HG03439 (cell line): ENCODE results near the gene FOXD1.
"Not testable (repeated sequence)": the region's sequence is repeated elsewhere in the genome, so short reads cannot be mapped to it uniquely, and the experiment has no call there.

Source experiments
- ATAC-seq: cut with Tn5 transposase; IDR thresholded peaks from one replicate; pipeline ENCODE4 v1.9.1; 2021; ENCODE audit warnings: mild to moderate bottlenecking, moderate library complexity; ENCODE audit not compliant: unreplicated experiment

The FOXD1 gene

DNA sequence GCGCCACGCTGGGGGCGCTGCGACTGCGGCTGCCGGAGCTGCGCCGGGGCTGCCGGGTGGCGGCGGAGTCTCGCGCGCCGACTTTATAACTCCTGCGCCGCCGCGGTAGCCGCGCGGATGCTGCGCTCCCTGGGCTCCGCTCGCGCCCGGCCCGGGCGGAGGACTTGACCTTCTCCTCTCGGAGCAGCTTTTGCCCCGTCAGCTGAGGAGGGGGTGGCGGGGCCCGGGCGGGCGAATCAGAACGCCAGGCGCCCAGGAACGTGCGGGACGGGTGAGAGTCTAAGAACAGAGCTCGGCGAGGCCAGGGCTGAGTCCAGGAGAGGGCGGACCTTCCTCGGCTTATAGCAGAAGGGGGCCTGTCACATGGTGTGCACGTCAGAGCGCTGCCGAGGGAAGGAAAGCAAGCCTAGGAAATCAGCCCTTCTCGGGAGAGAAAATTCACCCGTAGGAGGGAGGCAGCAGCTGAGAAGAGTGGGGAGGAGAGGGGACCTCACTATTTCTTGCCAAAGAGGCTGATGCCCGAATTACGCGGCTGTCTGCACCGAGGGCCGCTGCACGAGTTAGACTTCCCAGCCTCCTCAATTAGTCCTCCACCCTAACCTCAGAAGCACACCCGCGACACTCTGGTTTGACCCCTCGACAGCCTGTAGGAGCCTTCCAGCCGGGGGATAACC, at the start of gene FOXD1:
Gene FOXD1, minus strand, starts transcription at position 315 of the 674 bp plus-strand sequence. CDS start 415 bp downstream, outside the sequence.
- ATAC-seq = peak; percentile 70

DNA sequence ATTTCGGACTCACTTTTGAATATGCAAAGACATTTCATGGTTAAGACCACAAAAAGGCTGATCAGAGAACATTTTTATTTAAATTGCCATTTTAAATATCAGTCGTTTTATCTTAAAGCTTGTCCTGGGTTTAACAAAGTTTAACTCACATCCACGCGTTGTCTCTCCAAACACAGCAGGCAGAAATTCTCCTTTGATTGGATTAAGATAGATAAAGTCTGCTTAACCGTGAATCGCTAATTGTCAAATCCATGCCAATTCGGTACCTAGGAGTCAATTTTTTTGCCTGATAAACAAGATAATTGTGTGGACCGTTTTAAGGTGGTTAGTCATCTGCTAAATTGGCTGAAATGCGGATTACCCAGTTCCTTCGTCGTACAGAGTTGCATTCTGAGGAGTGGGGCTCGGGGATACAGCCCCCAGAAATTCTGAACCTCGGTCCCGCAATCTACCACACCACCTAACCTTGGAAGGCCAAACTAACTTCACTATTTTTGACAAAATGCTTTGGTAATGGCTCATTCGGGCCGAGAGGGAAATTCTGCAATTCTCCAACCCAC, 49.0 kb upstream of the FOXD1 start:
- ATAC-seq = no peak

DNA sequence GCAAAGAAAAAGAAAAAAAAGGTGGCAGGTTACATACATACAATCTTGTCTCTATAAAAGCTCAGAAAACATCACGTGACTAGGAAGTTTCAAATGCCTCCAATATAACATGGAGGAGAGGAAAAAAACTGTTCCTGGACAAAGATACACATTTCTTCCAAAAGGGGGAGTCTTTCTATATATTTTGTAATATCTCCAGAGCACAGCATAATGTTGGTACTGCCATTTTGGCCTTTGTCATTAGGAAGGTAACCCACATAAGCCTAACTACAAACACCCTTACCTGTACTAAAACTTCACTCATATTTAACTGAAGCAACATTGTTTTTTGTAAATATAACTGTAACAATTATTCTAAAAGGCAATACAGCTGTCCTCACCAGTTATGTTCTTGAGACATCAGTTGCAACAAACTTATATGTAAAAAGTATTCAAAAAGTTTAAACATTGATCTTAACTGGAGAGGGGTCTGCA, 48.4 kb upstream of the FOXD1 start:
- no peak for ATAC-seq

DNA sequence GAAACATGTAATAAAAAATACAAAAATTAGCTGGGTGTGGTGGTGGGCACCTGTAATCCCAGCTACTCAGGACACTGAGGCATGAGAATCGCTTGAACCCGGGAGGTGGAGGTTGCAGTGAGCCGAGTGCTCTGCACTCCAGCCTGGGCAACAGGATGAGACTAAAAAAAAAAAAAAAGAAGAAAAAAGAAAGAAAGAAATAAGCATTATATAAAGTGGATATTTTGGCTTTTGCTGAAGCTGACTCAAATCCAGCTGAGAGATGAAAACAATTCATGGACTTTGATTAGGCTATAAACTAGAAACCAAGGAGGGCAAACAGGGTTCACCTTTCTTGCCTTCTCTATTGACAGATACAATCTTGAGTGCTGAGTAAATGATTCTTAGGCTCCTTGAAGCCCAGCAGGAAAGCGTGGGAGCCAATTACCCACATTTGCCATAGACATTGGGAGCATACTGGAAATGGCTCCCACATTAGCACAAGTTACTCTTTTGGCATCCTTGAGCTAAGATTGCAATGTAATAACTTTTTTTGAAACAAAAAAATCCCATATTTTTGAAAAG, 47.3 kb upstream of the FOXD1 start:
- no peak for ATAC-seq

DNA sequence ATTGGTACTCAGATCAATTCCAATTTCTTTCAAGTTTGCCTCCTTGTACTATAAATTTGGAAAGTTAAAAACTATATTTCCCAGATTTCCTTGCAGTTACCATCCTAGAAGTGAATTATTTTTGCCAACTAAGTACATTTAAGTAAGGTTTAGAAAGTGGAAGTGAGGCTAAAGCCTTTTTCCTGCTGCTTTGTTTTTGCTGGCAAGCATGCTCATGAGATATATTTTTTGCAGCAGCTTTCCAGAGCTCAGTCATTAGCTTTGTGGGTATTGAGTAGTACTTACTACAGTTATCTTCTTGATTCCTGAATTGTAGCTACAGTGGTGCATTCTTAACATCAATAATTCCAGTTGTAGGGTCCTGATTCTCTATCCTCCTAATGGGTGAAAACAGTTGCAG, 46.1 kb upstream of the FOXD1 start:
- no peak for ATAC-seq

DNA sequence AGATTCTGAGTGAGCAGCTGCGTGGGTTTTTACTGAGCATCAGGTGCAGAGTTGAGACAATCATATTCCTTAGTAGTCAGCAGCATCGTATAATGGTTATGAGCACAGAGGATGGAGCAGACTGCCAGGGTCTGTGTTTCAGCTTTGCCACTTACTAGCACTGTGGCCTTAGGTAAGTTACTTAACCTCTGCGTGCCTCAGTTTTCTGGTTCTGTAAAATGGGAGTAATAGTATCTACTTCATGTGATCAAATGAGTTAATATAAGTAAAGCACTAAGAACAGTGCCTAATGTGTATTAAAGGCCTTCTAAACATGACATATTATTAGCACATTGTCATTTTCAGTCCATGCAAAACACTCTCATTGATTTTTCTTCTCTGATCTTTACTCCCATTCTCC, 44.8 kb upstream of the FOXD1 start:
- no peak for ATAC-seq

DNA sequence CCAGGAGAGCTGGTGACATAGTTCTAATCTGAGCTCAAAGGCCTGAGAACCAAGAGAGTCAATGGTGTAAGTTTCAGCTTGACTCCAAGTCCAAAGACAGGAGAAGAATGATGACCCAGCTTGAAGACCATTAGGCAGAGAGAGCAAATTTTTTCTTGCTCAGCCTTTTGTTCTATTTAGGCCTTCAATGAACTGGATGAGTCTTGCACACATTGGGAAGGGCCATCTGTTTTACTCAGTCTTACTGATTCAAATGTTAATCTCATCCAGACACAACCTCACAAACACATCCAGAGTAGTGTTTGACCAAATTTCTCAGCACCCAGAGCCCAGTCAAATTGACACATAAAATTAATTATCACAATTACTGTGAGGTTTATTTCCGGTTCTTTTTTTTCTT, 42.6 kb upstream of the FOXD1 start:
- no peak for ATAC-seq

DNA sequence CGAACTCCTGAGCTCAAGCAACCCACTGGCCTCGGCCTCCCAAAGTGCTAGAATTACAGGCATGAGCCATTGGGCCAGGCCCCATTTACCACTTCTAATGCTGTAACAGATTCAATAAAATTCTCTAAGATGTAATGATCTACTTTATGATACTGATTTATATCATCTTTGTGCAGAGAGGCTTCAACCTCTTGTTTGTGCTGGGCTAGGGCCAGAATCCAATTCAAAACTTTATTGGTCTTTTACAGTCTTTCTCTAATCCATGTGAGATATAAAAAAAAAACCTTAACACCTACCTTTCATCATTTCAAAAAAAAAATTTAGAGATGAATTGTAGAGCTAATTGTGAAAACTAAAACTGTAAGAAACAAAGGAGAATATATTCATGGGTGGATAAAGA, 41.5 kb upstream of the FOXD1 start:
- no peak for ATAC-seq

DNA sequence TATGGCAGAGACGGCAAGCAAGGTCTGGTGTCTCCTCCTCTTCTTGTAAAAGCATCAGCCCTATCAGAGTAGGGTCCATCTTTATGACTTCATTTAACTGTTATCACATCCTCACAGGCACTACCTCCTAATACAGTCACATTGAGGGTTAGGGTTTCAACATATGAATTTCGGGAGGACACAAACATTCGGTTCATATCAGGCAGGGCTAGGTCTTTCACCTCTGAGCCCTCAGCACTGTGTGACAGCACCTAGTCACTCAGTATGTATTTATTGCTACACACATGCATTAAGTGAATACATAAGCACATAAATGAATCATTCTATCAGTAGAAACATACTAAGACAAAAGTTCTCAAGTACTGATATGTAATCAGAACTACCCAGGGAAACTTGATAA, 40.2 kb upstream of the FOXD1 start:
- no peak for ATAC-seq

DNA sequence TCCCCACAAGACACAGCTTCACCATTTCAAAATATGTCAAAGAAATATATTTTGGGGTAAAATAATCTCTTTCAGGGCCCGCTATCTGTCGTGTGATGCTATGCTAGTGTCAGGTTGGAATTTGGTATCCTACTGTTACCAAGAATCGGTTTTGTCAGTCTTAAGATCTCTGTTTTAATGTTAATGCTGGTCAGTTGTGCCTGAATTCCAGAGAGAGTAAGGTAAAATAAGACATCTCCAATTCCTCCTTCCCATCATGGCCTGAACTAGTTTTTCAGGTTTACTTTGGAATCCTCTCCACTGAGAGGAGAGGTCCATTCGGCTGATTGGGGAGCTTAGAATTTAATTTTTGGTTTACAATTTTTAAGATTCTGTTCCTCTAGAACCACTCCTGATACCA, 39.2 kb upstream of the FOXD1 start:
- no peak for ATAC-seq

DNA sequence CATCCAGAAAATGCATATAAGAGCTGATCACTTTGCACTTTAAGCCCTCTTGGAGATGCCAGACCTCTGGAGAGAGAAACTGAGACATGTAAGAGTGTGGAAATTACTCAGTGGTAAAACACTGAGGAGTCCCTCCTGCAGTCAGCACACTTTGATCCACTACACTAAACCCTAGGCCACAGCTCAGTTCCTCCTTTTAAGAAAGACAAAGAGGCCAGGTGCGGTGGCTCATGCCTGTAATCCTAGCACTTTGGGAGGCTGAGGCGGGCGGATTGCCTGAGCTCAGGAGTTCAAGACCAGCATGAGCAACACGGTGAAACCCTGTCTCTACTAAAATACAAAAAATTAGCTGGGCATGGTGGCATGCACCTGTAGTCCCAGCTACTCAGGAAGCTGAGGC, 38.7 kb upstream of the FOXD1 start:
- not testable (repeated sequence) for ATAC-seq

DNA sequence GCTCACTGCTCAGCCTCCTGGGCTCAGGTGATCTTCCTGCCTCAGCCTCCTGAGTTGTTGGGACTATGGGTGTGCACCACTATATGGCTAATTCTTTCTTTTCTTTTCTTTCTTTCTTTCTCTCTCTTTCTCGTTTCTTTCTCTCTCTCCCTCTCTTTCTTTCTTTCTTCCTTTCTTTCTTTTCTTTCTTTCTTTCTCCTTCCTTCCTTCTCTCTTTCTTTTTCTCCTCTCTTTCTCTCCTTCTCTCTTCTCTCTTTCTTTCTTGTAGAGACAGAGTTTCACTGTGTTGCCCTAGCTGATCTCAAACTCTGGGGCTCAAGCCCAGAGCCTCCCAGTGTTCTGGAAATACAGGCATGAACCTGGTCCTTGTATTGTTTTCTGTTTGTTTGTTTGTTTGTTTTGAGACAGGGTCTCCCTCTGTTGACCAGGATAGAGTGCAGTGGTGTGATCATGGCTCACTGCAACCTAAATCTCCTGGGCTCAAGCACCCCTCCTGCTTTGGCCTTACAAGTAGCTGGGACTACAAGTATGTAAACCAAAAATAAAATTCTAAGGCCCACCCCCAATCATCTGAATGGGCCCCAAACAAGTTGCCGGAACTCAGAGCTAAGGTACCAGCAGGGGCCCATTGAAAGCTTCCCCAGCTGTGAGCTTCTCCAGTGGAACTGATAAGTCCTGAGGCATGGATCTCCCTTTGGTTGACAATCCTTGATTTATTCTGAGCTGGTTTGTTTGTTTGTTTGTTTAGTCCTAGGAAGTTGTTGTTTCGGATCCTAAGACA, 37.7 kb upstream of the FOXD1 start:
- no peak for ATAC-seq

DNA sequence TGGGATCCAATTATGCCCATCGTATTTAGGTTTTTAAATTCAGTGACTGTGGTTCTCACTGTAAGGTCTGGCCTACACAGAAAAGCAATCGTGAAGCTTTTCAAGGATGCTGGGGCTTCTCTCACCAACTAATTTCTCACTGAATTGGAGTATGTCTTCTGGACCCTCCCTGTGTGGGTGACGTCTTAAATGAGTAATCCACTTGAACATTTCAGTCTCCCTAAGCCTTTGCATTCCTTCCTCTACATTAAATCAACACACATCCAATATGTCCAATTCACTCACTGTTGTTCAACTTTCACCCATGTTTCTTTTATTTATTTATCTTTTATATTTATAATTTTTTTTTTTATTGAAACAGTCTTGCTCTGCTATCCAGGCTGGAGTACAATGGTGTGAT, 37.1 kb upstream of the FOXD1 start:
- no peak for ATAC-seq

DNA sequence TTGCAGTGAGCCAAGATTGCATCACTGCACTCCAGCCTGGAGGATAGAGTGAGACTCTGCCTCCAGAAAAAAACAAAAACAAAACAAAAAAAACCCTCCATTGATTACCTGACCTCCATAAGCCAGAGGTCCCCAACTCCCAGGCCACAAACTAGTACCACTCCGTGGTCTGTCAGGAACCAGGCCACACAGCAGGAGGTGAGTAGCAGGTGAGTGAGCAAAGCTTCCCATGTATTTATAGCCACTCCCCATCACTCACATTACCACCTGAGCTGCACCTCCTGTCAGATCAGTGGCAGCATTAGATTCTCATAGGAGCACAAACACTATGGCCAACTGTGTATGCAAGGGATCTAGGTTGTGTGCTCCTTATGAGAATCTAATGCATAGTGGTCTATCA, 35.9 kb upstream of the FOXD1 start:
- no peak for ATAC-seq

DNA sequence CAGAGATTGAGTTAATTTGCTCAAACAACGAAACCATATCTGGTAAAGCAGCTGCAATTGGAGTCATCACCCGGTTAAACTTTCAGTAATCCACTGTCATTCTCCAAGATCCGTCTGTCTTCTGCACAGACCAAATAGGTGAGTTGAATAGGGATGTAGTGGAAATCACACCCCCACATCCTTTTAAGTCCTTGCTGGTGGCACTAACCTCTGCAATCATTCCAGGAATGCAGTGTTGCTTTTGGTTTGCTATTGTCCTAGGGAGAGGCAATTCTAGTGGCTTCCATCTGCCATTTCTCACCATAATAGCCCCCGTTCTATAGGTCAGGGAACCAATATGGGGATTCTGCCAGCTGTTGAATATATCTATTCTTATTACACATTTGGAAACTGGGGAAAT, 35.1 kb upstream of the FOXD1 start:
- ATAC-seq = no peak

DNA sequence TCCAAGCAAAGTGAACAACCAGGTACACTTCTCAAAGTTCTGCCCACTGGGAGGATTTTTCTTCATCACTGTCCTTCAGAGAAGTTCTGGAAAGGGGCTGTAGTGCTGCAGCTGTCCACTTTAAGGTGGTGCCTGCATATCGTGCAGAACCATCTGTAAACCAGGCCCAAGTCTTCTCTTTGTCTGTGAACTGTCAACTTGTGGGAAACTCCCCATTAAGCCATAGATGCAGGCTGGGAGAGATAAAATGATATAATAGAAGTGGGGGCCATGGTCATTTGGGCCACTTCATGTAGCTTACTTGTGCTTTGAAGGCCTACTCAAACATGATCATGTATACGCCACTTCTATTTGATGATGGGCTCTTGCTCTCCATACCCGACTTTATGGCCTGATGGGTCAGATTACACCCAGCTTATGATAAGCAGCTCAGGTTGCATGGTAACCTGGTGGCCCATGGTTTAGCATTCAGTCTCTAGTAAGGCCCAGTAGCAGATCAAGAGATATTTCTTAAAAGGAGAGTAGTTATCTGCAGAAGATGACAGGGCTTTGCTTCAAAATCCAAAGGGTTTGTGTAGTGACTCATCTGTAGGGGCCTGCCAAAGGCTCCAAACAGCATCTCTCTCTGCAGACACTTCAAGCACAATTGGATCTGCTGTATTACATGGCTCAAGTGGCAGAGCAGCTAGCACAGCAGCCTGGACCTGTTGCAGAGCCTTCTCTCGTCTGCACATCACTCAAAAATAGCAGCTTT, 34.0 kb upstream of the FOXD1 start:
- no peak for ATAC-seq

DNA sequence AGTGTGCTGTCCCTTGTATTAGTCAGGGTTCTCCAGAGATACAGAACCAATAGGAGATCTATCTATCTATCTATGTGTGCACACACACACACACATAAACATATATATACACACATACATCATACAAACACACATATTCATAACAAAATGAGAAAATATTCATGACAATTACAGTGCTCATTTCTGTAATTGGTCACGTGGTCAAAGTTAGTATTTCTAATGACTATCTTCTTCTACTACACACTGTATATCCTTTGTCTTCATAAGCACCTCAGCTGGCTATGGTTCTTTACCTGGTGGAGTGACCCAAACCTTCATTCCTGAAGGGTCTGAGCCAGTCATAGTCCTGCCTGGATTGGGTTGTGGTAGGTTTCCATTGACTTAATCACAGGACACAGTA, 31.9 kb upstream of the FOXD1 start:
- ATAC-seq = no peak

DNA sequence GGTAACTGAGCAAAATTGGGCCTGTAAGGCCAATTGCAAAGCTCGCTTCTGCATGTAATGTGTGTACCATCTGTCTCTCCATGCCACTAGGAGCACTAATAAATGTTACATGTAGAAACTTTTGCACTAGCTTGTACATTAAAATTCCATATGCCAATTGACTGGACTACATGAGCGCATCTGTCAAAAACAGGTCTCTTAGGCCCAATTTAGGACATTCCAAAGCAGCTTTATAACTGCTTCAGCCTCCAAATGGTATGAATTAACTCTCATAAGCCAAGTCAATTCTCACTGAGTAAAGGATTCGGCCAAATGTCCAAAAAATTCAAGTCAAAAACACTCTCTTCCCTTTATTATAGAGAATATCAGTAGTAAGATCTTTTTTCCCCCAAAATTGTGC, 23.5 kb upstream of the FOXD1 start:
- ATAC-seq = no peak

DNA sequence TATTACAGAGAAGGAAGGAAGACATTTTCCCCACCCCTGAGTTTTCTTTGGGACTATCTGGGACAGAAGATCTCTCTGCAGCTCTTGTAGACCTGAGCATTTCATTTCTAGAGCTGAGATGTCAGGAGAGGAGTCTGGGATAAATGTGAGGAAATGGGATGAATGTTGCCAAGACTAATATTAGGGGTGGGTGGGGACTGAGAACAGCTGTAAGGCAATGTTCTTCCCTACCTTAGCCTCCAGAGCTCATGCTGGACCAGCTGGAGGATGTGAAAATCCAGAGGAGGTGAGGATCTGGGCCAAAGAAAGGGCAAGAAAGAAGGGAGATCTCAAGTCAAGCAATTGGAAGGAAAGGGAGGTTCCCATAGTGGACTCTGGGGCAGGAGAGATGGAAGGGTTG, 23.1 kb upstream of the FOXD1 start:
- ATAC-seq = no peak

DNA sequence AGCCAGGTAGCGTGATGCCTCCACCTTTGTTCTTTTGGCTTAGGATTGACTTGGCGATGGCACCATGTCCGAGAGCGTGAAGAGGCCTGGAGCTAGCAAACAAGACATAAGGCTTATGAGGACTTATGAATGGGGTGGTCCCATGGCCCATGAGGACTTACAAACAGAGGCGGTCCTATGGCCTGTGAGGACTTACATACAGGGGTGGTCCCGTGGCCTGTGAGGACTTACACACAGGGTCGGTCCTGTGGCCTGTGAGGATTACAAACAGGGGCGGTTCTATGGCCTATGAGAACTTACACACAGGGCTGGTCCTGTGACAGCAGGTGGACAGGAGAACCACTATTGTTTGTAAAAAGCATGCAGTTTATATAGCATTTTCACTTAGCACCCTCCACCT, 21.3 kb upstream of the FOXD1 start:
- no peak for ATAC-seq

DNA sequence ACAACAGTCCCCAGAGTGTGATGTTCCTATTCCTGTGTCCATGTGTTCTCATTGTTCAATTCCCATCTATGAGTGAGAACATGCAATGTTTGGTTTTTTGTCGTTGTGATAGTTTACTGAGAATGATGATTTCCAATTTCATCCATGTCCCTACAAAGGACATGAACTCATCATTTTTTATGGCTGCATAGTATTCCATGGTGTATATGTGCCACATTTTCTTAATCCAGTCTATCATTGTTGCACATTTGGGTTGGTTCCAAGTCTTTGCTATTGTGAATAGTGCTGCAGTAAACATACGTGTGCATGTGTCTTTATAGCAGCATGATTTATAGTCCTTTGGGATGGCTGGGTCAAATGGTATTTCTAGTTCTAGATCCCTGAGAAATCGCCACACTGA, 20.1 kb upstream of the FOXD1 start:
- not testable (repeated sequence) for ATAC-seq
